NCI-H345 treated with DMSO at 0.1 percent for 48 hours (cell line): Measurements from ENCODE around the gene PRDM16.

Experiments
- DNase-seq: peaks from one replicate; lab custom pipeline; 2025; ENCODE audit not compliant: unreplicated experiment; lab: John Stamatoyannopoulos, UW

The PRDM16 gene

DNA sequence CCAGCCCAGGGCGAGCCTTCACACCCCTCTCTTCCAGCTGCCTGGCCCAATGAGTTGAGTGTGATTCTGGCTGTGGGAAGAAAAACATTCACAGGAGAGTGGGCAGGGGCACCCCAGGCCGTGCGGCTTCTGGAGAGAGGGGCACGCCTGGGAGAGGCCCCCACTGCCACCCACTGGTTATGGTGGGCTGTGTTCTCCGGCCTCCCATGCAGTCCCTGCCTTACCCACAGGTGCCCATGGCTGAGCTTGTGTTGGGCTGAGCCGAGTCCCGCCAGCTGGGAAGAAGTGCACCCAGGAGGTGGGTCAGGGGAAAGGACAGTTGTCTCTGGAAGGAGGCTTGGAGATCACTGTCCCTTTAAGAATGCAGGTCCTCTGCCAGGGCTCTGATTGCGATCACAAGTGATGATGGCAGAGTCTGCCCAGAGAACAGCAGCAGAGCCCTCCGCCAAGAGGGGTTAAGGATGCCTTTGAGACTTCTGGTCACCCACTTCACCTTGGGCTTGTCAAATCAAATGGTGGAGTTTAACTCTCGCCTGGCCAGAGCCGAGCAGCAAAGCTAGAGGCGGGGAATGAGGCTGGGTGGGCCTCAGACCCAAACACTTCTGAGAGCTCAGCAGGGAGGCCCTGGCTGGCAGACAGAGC lies 260.8 kb downstream of the PRDM16 start:
- DNase-seq, result no peak

DNA sequence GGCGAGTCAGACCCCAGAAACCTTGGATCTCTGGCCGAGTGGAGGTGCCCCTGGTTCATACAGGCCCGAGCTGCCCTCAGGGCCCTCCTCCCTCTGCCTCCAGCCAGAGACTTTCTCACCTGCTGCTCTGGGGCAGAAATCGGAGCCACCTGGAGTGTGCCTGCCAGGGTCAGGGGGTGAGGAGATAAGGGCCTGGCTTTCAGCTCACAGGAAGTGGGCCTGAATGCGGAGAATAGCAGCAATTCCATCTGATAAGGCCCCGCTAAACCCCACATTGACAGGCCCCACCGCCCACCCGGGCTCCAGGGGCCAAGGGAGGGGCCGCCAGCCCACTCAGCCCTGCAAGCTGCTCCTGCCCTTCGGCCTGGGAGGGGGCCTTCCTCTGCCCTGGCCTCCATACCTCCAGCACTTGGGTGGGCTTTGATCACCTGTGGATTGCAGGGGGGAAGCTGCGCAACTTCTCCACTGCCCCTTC lies 261.8 kb downstream of the PRDM16 start:
- no peak for DNase-seq

DNA sequence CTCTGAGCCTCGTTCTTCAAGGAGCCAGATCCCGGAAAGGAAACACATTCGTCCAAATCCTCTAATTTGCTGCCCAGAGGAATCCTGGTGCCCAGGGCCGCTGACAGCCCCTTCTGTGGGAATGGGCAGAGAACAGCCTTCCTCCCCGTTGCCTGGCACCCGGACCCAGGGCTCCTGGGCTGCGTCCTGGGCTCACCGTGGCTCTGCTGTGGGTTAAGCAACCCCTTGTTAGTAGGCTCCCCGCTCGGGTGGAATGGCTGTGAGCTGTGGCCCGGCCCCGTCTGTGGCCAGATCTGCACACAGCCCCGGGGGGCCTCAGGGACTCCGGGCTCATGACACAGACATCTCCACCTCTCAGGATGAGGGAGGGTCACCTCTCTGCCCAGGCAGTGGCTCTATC lies 262.6 kb downstream of the PRDM16 start:
- no peak for DNase-seq

DNA sequence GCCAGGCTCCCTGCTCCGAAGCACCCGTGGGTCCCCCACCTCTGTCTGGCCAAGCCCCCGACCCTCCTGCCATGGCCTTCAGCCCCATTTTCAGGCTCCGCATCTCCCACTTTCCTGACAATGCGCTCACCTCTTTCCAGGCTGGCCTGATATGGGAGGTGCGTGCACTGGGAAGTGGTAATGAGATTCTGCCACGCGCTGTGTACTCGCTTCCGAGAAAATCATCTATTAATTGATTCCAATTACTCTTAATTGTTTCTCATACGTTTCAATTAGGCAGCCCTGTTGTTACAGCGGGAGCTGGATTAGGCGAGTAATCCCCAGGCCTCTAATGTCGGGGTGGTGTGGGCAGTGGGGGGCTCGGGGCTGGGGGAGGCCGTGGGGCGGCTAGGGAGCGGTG lies 263.0 kb downstream of the PRDM16 start:
- no peak for DNase-seq

DNA sequence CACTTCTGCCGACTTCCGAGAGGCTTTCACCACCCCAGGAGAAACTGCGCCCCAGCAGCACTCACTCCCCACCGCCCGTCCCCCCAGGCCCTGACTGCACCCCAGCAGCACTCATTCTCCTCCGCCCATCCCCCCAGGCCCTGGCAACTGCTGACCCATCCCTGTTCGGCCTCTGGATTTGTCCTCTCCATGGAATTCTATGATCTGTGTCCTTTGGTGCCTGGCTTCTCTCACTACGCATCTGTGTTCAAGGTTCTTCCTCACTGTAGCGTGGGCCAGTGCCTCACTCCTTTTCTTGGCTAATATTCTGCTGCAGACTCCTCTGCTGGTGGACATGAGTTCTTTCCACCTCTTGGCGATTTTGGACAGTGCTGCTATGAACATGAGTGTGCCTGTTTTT lies 263.7 kb downstream of the PRDM16 start:
- DNase-seq, result no peak

DNA sequence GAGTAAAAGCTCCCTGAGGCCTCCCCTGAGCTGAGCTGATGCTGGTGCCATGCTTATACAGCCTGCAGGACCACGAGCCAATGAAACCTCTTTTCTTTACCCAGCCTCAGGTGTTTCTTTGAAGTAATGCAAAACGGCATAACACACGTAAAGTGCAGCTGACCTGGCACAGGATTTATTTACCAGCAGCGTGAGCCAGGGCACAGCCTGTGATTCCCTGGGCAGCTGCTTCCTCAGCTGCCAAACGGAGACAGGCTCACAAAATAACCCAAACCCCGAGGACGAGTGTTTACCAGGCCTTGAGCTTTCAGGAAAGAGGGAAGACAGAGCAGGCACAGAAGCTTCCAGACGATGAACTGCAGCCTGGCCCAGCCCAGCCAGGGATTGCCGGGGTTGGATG lies 264.9 kb downstream of the PRDM16 start:
- no peak for DNase-seq

DNA sequence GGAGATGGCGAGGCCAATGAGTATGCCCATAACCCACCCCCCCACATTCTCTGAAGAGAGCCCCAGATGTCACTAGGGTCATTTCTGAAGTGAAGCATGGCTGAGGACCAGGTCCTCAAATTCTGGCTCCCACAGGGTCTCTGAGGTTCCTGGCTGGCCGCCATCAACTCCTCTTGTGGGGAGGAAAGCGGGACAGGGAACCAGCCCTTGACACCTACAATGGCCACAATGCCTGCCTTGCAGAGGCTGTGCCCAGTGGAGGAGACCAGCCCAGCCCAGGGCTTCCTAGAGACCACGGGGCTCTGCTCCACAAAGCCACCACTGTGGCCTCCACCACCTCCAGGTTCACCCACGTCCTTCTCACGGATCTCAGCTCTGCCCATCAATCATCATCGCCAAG lies 265.4 kb downstream of the PRDM16 start:
- no peak for DNase-seq

DNA sequence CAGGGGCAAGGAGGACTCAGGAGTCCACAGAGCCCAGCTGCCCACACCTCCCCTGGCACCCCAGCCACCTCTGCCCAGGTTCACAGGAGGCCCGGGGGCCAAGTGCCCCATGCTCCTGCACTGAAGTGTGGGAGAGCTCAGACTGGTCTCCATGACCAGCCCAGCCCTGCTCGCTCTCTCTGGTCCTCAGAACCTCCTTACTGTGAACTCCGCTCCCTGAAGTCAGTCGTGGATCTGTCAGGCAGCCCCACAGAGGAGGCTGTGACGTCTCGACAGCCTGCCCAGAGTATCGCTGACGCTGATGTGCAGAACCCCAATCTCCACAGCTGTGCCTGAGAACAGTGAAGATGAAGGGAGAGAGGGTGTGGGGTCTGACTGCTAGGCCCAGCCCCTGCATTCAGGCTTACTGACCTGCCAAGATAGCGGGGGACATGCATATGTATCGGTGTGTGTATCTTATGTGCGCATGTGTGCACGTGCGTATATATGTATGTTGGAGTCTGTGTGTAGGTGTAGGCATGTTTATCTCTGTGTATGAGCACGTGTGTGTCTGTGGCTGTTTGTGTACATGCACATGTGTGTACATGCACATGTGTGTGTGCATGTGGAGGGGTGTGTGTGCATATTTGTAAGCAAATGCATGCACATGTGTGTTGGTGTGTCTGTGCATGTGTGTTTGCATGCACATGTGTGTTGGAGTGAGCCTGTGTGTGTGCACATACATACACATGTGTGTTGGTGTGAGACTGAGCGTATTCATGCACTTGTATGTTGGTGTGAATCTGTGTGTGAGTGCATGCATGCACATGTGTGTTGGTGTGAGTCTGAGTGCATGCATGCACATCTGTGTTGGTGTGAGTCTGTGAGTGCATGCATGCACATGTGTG lies 267.0 kb downstream of the PRDM16 start:
- DNase-seq, result no peak

DNA sequence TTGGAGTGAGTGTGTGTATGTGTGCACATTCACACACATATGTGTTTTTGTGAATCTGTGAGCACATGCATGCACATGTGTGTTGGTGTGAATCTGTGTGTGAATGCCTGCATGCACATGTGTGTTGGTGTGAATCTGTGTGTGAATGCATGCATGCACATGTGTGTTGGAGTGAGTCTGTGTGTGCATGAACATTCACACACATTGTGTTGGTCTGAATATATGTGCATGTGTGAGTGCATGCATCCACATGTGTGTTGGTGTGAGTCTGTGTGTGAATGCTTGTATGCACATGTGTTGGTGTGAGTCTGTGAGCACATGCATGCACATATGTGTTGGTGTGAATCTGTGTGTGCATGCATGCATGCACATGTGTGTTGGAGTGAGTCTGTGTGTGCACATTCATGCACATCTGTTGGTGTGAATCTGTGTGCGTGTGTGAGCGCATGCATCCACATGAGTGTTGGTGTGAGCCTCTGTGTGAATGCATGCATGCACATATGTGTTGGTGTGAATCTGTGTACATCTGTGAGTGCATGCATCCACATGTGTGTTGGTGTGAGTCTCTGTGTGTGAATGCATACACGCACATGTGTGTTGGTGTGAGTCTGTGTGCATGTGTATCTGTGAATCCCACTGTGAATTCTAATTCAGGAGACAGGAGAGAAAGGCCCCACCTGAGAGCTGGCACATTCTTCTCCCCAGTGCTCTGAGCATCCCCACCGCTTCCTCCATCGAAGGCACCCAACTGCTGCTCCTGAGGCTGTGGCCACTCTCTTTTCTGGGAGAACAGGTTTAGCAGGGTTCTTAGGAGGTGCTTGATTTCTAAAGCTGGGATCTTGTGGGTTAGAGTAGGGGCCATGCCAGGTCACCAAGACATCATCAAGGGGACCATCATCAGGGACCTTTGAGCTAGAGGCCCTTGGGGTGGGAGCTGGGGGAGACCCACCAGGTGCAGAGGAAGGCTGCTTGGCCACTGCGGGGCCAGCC lies 267.9 kb downstream of the PRDM16 start:
- DNase-seq, result no peak

DNA sequence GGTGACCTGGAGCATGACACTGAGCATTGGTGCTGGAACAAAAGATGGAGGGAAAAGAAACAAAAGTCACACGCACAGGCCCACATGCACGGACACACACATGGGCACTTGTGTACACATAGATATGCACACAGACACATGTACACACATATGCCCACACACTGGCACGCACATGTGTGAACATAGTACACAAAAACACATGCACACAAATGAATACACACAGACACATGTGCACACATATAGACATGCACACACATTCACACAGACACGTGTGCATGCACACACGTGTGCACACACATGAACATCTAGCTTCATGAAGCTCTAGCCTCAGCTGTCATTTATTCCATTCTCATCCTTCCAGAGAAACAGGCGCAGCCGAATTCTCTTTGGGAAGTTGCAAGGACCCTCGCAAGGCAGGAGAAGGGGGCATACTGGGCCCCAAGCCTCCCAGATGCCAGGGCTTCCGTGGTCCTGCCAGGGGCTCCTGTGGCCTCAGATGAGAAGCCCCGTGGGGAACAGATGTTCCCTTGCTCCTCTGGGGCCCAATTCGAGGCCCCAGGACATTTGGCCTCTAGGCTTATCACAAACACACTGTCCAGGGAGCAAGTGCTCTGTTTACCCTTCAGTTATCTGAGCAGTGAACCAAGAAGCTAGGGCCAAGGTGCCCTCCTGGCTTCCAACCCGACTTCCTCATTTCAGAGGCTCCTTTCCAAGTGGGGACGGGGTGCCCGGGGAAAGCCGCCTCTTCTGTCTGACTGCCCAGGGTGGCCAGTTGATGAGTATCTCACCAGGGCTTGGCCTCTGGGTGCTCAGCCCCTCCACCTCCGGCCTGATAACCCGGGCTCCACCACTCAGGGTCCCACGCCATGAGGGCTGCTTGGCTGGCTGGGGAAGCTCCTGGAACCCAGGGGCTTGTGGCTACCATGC lies 269.1 kb downstream of the PRDM16 start:
- DNase-seq, result no peak

DNA sequence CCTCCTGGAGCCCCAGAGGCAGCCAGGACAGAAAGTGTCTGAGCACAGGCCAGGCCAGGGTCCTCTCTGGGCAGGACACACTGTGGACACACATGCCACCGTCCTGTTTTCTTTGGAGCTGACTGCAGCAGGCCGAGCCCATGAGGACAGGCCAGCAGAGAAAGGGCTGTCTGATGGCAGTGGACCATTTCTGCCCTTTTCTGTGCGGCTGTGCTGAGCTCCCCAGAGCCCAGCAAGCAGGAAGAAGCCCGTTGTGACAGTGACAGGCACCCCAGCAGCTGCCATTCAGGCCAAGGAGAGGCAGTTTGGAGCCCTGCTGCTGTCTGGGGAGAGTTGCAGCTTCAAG lies 269.7 kb downstream of the PRDM16 start:
- DNase-seq, result no peak

DNA sequence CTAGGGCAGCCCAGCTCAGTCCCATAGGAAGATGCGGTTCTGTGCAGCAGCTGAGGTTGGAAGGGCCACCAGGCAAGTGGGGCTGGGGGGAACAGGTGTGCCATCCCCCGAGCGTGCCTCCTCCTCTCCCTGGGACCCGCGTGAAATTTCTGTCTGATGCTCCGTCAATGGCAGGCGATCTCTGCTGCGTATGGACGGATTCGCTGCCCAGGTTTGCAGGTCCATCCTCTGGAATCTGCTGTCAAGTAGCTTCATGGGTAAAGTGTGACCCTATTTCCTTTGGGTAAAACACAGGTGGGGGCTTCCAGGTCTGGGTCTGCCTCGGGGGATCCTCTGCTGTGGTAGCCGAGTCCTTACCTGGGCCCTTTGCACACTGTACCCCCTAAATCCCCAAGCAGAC lies 270.9 kb downstream of the PRDM16 start:
- no peak for DNase-seq

DNA sequence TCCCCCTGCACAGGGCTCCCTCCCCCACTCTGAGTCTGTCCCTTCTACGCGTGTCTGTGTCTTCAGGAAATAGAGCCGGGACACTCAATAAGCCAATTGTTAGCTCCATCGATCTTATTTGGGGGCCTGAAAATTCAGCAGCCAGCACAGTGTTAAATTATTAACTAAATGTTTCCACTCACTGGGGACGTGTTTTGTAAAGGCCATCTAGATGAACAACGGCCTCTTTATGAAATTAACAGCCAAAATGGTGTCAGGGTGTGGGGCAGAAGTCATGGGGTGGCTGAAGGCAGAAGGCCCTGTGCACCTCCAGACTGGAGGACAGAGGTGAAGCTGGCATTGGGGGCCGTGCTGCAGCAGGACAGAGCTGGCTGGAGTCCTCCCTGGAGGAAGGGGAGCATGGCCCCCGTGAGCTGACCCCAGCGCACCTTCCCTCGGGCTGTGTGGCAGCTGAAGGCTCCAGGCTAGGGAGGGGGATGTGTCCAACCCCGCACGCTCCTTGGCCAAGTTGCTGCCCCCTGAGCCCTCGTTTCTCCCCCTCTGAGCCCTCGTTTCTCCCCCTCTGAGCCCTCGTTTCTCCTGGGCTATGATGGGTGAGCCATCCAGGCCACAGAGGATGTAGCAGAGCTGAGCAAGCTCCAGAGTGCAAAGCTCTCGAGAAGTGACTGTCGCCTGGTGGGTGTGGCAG lies 271.7 kb downstream of the PRDM16 start:
- DNase-seq, result no peak

DNA sequence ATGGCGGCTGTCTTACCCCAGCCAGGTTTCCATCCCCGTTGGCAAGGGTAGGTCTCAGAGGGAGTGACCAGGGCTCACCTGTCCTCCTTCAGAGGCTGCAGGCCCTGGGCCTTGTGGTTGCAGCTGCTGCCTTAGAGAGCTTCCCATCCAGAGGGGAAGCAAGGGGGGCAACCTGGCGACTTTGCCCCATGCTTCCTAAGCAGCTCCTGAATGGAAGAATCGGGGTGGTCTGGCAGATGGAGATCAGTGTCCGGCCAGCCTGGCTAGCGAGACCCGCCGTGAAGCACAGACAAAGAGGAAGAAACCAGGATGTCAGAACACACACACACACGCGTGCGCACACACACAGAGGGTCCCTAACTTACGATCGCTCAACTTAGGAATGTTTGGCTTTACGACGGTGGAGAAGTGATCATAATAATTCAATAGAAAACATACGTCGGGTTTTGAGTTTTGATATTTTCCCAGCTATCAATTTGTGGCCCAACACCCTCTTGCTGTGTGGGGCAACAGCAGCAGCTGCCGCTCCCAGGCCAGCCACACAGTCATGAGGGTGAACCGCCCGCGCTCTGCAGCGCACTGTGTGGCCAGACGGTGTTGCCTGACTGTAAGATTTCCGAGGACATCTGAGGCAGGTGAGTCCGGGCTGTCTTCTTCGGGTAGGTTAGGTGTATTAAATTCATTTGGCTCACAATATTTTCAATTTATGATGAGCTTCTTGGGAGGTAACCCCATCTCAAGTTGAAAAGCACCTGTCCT lies 272.4 kb downstream of the PRDM16 start:
- DNase-seq, result no peak

DNA sequence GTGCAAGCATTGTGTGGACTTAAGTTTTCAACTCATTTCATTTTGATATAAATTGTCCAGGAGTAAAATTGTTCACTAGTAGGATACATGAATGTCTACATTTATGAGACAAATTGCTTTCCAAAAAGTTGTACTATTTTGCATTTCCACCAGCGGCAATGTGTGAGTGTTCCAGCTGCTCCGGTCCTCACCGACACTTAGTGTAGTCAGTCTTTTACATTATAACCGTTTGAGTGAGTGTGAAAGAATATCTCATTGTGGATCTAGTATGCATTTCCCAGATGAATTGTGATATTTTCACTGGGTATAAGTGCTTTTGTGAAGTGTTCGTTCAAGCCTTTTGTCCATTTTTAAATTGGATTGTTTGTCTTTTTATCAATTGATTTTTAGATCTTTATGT lies 274.0 kb downstream of the PRDM16 start:
- no peak for DNase-seq

DNA sequence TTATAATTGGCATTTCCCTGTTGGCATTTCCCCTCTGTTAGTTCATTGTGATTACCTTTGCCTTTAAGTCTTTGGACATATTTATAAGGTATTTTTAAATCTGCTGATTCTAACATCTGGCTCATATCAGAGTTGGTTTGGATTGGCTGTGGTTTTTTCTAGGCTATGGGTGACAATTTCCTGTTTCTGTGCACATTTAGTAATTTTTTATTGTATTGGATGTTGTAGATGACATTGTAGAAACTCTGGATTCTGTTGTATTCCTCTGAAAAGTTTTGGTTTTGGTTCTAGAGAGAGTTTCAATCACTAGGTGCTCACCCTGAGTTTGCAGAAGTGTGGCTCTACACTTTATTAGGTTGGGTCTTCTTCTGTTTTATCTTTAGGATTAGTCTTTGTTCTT lies 275.4 kb downstream of the PRDM16 start:
- DNase-seq, result no peak

DNA sequence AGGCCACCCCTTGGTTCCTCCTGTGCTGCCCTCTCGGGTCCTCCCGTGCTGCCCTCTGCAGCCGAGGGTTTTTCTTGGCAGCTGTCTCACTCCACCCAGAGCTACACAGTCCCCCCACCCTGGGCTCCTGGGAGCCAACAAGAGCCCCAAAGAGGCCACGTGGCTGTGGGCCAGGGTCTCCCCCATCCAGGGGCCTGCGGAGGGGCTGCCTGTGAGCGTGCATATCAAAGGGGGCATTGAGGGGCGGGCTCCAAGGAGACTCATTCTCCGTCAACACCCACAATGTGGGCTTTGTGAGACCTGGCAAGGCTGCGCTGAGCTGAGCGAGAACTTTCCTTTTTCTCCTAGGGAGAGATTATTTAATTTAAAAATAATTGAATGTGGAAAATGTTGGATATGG lies 276.8 kb downstream of the PRDM16 start:
- DNase-seq, result no peak

DNA sequence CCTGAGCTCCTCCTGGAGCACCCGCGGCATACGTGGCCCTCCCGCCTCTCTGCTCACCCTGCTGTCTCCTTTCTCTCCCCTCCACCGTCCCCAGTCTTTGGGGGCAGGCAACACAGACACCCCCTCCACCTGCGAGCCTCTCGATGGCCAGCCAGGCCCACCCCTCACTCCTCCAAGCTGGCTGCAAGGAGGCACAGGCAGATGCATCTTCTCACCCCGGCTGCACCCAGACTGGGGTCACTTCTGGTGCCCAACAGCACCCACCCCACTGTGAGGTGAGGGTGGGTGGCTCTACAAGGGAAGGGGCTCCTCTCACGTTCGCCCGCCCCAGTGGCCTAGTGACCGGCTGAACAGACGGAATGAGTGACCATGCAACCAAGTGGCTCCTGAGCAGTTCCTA lies 277.5 kb downstream of the PRDM16 start:
- no peak for DNase-seq
